HUES48 (cell line): Measurements from ENCODE around the gene FBXL17.

Experiments
- H3K27ac ChIP-seq: one replicate; pipeline ENCODE4 v1.7.0; 2013; ENCODE audit warnings: low read depth, low read length, inconsistent platforms
- H3K27me3 ChIP-seq: 2 replicates; pipeline ENCODE4 v1.6.1; 2013; ENCODE audit warnings: mild to moderate bottlenecking, low read length; ENCODE audit not compliant: control insufficient read depth, insufficient read depth
- H3K36me3 ChIP-seq: 2 replicates; pipeline ENCODE4 v1.6.1; 2013; ENCODE audit warnings: low read length; ENCODE audit not compliant: control insufficient read depth, insufficient read depth
- H3K4me1 ChIP-seq: 2 replicates; pipeline ENCODE4 v1.6.1; 2013; ENCODE audit warnings: mild to moderate bottlenecking, low read length; ENCODE audit not compliant: control insufficient read depth, insufficient read depth
- H3K4me3 ChIP-seq: 2 replicates; pipeline ENCODE4 v1.5.1; 2013; ENCODE audit warnings: mild to moderate bottlenecking, low read depth, low read length
- H3K9ac ChIP-seq: 2 replicates; pipeline ENCODE4 v1.6.1; 2013; ENCODE audit warnings: mild to moderate bottlenecking, low read depth, low read length, moderate library complexity
- H3K9me3 ChIP-seq: 2 replicates; pipeline ENCODE4 v1.6.1; 2013; ENCODE audit warnings: low read length; ENCODE audit not compliant: control insufficient read depth, insufficient read depth

Gene FBXL17

GRCh38 chr5:107820429-107820828 lies 561.5 kb downstream of the FBXL17 start:
- no peak overlapping the region for H3K4me3 ChIP-seq
- H3K27ac ChIP-seq: no peak overlapping the region
- H3K9ac ChIP-seq: no peak overlapping the region
- peaks cover 4% of the 10 kb centered on the region for H3K9me3 ChIP-seq
- no peaks in the 10 kb centered on the region for H3K27me3 ChIP-seq
- H3K36me3 ChIP-seq: no peaks in the 10 kb centered on the region
- peaks cover 21% of the 10 kb centered on the region for H3K4me1 ChIP-seq

DNA sequence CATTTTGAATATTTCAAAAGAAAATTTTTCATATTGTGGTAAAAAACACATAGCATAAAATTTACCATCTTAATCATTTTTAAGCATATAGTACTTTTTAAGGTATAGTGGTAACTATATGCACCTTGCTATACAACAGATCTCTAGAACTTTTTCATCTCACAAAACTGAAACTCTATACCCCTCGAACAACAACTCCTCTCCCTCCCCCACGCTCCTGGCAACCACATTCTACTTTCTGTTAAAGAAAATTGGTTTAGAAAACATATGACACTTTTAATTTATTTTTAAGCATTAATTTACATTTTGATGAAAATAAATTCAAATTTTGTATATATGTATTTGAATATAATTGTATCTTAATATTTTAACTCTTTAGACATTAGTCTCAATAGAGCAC lies 563.9 kb downstream of the FBXL17 start:
- Histone ChIP-seq H3K27ac (no peak overlapping the region), H3K4me1 (peaks cover 14% of the 10 kb centered on the region), H3K9ac (no peak overlapping the region), H3K4me3 (no peak overlapping the region), H3K36me3 (no peaks in the 10 kb centered on the region), H3K9me3 (peaks cover 4% of the 10 kb centered on the region), H3K27me3 (no peaks in the 10 kb centered on the region; the same call in 1 of the 2 replicates)

GRCh38 chr5:107817436-107817835 lies 564.5 kb downstream of the FBXL17 start:
- no peak overlapping the region for H3K27ac ChIP-seq
- no peak overlapping the region for H3K9ac ChIP-seq
- no peaks in the 10 kb centered on the region; the same call in 1 of the 2 replicates for H3K27me3 ChIP-seq
- H3K36me3 ChIP-seq: no peaks in the 10 kb centered on the region
- no peak overlapping the region for H3K4me3 ChIP-seq
- H3K4me1 ChIP-seq: peaks cover 17% of the 10 kb centered on the region
- H3K9me3 ChIP-seq: peaks cover 3% of the 10 kb centered on the region

- no peaks in the 10 kb centered on the region for H3K9me3 ChIP-seq
- H3K9ac ChIP-seq: no peak overlapping the region
- H3K4me3 ChIP-seq: no peak overlapping the region
- no peak overlapping the region for H3K27ac ChIP-seq
- no peaks in the 10 kb centered on the region for H3K36me3 ChIP-seq
- H3K4me1 ChIP-seq: peaks cover 41% of the 10 kb centered on the region
- peaks cover 4% of the 10 kb centered on the region; the same call in 1 of the 2 replicates for H3K27me3 ChIP-seq
These were observed 566.8 kb downstream of the FBXL17 start for GRCh38 chr5:107815109-107815508.

- Histone ChIP-seq H3K4me1 (peaks cover 48% of the 10 kb centered on the region), H3K27me3 (peaks cover 4% of the 10 kb centered on the region; the same call in 1 of the 2 replicates), H3K36me3 (no peaks in the 10 kb centered on the region)
These were observed 567.6 kb downstream of the FBXL17 start for GRCh38 chr5:107814183-107814827.

GRCh38 chr5:107813559-107813958 lies 568.3 kb downstream of the FBXL17 start:
- Histone ChIP-seq H3K27me3 (peaks cover 4% of the 10 kb centered on the region; the same call in 1 of the 2 replicates), H3K9ac (no peak overlapping the region), H3K9me3 (no peaks in the 10 kb centered on the region), H3K4me3 (no peak overlapping the region), H3K27ac (no peak overlapping the region), H3K36me3 (no peaks in the 10 kb centered on the region), H3K4me1 (peaks cover 55% of the 10 kb centered on the region)

More at GRCh38 chr5:107814183-107814827, 567.6 kb downstream of the FBXL17 start:
- H3K9ac ChIP-seq: no peak overlapping the region
- H3K4me3 ChIP-seq: no peak overlapping the region
- H3K9me3 ChIP-seq: no peaks in the 10 kb centered on the region
- H3K27ac ChIP-seq: no peak overlapping the region

DNA sequence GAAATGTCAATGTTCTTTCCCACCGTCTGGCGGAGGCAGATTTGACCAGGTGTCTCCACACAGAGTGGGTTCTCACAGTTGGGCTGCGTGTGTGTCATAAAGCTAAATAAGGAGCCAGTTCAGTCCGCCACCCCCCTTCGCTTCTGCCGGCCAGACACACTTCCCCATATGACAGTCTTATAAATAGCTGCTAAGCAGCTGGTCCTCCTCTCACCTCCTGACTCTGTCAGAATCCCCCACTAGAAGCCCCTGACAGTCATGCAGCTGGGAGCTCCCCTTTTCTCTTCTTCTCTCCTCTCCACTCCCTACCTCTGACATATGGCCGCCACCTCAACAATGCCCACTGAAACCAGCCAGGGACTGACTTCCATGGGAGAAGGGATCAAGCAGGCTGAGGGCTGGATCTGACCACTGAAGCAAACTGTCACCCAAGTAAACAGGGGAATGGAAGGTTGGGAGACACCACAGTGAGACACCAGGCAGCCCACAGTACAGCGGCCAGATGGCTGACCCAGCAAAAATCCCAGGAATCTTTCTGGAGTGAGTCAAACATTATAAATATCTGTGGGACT lies 569.2 kb downstream of the FBXL17 start:
- Histone ChIP-seq H3K36me3 (no peaks in the 10 kb centered on the region), H3K9me3 (no peaks in the 10 kb centered on the region), H3K27me3 (peaks cover 4% of the 10 kb centered on the region; the same call in 1 of the 2 replicates), H3K4me3 (no peak overlapping the region), H3K9ac (no peak overlapping the region), H3K27ac (no peak overlapping the region), H3K4me1 (peaks cover 58% of the 10 kb centered on the region)

GRCh38 chr5:107809201-107810034 lies 572.5 kb downstream of the FBXL17 start:
- Histone ChIP-seq H3K4me3 (peak overlapping the region; percentile 21), H3K9ac (no peak overlapping the region), H3K36me3 (no peaks in the 10 kb centered on the region), H3K27ac (peak overlapping the region; percentile 91), H3K4me1 (peaks cover 82% of the 10 kb centered on the region), H3K9me3 (no peaks in the 10 kb centered on the region), H3K27me3 (peaks cover 4% of the 10 kb centered on the region; the same call in 1 of the 2 replicates)
